ENCODE data around the gene TRAPPC12.

DNA sequence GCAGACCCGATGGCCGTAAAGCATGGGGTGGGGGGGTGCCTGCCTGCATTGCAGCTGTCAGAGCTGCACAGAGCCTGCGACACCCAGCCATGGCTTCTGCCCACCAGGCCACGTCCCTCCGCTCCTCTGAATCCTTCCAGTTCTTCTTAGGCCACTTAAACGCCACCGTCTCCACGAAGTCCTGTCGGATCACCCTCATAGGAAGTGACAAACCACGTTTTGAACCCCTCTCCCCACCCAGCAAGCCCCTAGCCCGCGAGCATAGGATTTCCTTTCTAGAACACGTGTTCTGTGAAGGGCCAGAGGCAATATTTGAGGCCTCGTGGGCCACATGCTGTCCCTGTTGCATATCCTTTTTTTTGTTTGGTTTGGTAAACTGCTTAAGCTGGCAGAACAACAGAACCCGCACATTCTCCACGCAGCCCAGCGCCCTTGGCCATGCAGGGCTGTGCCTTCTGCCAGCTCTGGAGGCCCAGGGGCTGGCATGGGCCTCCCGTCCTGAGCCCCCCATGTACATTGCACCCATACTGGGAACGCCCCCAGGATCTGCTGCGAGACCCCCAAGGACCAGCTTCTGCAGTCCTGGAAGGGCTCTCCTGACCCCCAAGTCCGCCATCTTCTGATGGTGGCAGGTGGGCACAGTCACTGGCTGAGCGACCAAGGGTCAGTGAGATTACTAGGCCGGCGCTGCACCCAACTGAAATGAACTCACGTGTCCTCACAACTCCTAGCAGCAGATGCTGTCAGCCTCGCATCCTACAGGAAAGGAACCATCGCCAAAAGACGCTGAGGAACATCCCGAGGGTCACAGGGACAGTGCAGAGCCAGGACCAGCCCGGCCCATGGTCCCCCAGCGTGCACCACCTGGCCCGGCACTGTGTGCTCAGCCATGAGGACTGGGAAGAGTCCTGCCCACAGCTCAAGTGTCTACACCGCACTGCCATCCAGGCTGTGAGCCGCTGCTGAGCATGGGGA lies 104.8 kb downstream of the TRAPPC12 start:
- no peak for TF ChIP-seq CTCF (IDR thresholded peaks at IDR 0.05)
- no peak for TF ChIP-seq POLR2A (IDR thresholded peaks at IDR 0.05)
- no peak for TF ChIP-seq POLR2AphosphoS5 (IDR thresholded peaks at IDR 0.05)
